HEK293T (cell line): ENCODE results near the gene RAB13.

Source experiments
- FOXA1 ChIP-seq: fragments of 450-650 bp; IDR thresholded peaks from 2 replicates; pipeline ENCODE4 v1.6.1; 2016; ENCODE audit warnings: mild to moderate bottlenecking
- FOXM1 ChIP-seq: fragments of 450-650 bp; IDR thresholded peaks from 2 replicates; pipeline ENCODE4 v1.6.1; 2017; ENCODE audit warnings: mild to moderate bottlenecking, borderline replicate concordance
- NFRKB ChIP-seq: fragments of 450-650 bp; IDR thresholded peaks from 2 replicates; pipeline ENCODE4 v1.6.1; 2016; ENCODE audit warnings: mild to moderate bottlenecking, moderate library complexity
- SP1 ChIP-seq: fragments of 450-650 bp; IDR thresholded peaks from 2 replicates; pipeline ENCODE4 v1.6.1; 2017
- ZNF384 ChIP-seq: fragments of 450-650 bp; IDR thresholded peaks from 2 replicates; pipeline ENCODE4 v1.6.1; 2016
- TF ChIP-seq, protein P1 (sequence below): fragments of 450-650 bp; IDR thresholded peaks from 2 replicates; pipeline ENCODE4 v1.6.1; 2016

DNA sequence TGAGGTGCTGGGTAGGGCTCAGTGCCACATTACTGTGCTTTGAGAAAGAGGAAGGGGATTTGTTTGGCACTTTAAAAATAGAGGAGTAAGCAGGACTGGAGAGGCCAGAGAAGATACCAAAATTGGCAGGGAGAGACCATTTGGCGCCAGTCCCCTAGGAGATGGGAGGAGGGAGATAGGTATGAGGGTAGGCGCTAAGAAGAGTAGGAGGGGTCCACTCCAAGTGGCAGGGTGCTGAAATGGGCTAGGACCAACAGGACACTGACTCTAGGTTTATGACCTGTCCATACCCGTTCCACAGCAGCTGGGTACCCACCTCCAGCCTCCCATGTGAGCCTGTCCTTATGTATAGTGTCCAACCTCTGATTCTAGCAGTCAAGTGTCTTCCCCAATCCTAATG lies 26.7 kb downstream of the RAB13 start:
- TF ChIP-seq NFRKB (no peak), FOXA1 (no peak), FOXM1 (no peak), SP1 (no peak), ZNF384 (no peak)
- TF ChIP-seq, protein P1, sequence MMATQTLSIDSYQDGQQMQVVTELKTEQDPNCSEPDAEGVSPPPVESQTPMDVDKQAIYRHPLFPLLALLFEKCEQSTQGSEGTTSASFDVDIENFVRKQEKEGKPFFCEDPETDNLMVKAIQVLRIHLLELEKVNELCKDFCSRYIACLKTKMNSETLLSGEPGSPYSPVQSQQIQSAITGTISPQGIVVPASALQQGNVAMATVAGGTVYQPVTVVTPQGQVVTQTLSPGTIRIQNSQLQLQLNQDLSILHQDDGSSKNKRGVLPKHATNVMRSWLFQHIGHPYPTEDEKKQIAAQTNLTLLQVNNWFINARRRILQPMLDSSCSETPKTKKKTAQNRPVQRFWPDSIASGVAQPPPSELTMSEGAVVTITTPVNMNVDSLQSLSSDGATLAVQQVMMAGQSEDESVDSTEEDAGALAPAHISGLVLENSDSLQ, result no peak
